Naive thymus-derived CD4-positive, alpha-beta T cell (primary cell): ENCODE results near the gene GATM. TPM values are rescaled to one million over a fixed set of nuclear protein-coding genes. Genes with fewer than 3 reads are reported as not detected.

Experiments used
- ATAC-seq: fragments of 150-1000 bp; cut with Tn5 transposase; 2 replicates; pipeline ENCODE4 v1.10.0; 2021; ENCODE audit warnings: mild to moderate bottlenecking, moderate library complexity
- CTCF ChIA-PET: fragments of 350-600 bp; sonication (Branson Sonifier 250); formaldehyde crosslinking; loops from one replicate; lab custom pipeline; 2021; ENCODE audit warnings: antibody characterized with exemption; lab: Charles Lee
- POLR2A ChIA-PET: fragments of 350-600 bp; sonication (Branson Sonifier 250); formaldehyde crosslinking; loops from one replicate; lab custom pipeline; 2021; ENCODE audit warnings: antibody characterized with exemption, inconsistent platforms; lab: Charles Lee
- DNase-seq, 9 donors: peaks; one replicate each; pipeline versions ENCODE4 v3.0.0 to v3.0.0-alpha.2; 2020 to 2022; ENCODE audit warnings: mixed read lengths in 1 of 9
- H3K27ac ChIP-seq: one replicate; pipeline ENCODE4 v1.7.0; 2013; ENCODE audit warnings: mild to moderate bottlenecking, low read depth, low read length, moderate library complexity
- H3K27me3 ChIP-seq, 2 donors: one replicate each; pipeline ENCODE4 v1.7.0; 2013; ENCODE audit warnings: low read length in 2 of 2, mild to moderate bottlenecking in 2 of 2, moderate library complexity in 2 of 2; ENCODE audit not compliant: control insufficient read depth in 2 of 2, insufficient read depth in 2 of 2
- H3K36me3 ChIP-seq, 3 experiments: 1 replicate in 2 of 3; 2 replicates in 1 of 3; pipeline ENCODE4 v1.7.0; 2013; ENCODE audit warnings: low read length in 3 of 3, mild to moderate bottlenecking in 3 of 3, moderate library complexity in 1 of 3; ENCODE audit not compliant: insufficient read depth in 3 of 3, control insufficient read depth in 2 of 3
- H3K4me1 ChIP-seq, 2 donors: one replicate each; pipeline ENCODE4 v1.7.0; 2013; ENCODE audit warnings: low read length in 2 of 2, mild to moderate bottlenecking in 2 of 2, moderate library complexity in 1 of 2; ENCODE audit not compliant: control insufficient read depth in 2 of 2, insufficient read depth in 2 of 2
- H3K4me3 ChIP-seq: 2 replicates; pipeline ENCODE4 v1.7.0; 2013; ENCODE audit warnings: mild to moderate bottlenecking, low read length
- H3K9me3 ChIP-seq, 3 experiments: 1 replicate in 2 of 3; 2 replicates in 1 of 3; pipeline ENCODE4 v1.7.0; 2013; ENCODE audit warnings: low read length in 3 of 3; ENCODE audit not compliant: control insufficient read depth in 2 of 3
- H3K27ac Mint-ChIP-seq, 9 donors: one replicate each; pipeline ENCODE4 v1.8.0; 2020 to 2022; ENCODE audit warnings: mixed read lengths in 9 of 9, mild to moderate bottlenecking in 8 of 9, moderate library complexity in 5 of 9, inconsistent platforms in 2 of 9
- H3K27me3 Mint-ChIP-seq, 5 donors: one replicate each; pipeline ENCODE4 v1.8.0; 2021 to 2022; ENCODE audit warnings: mixed read lengths in 5 of 5, mild to moderate bottlenecking in 1 of 5
- H3K36me3 Mint-ChIP-seq, 5 donors: one replicate each; pipeline ENCODE4 v1.8.0; 2020 to 2022; ENCODE audit warnings: mixed read lengths in 5 of 5, mild to moderate bottlenecking in 3 of 5, inconsistent platforms in 1 of 5
- H3K4me1 Mint-ChIP-seq, 7 donors: one replicate each; pipeline ENCODE4 v1.8.0; 2020 to 2022; ENCODE audit warnings: mixed read lengths in 7 of 7, mild to moderate bottlenecking in 3 of 7, inconsistent platforms in 1 of 7
- H3K4me3 Mint-ChIP-seq, 10 donors: one replicate each; pipeline ENCODE4 v1.8.0; 2020 to 2022; ENCODE audit warnings: mild to moderate bottlenecking in 10 of 10, mixed read lengths in 10 of 10, moderate library complexity in 6 of 10, inconsistent platforms in 2 of 10
- H3K9me3 Mint-ChIP-seq, 11 donors: one replicate each; pipeline ENCODE4 v1.8.0; 2020 to 2022; ENCODE audit warnings: mixed read lengths in 11 of 11, mild to moderate bottlenecking in 4 of 11, inconsistent platforms in 1 of 11, moderate library complexity in 1 of 11
- intact Hi-C, 2 donors: fragments of 100-400 bp; cut with micrococcal nuclease; formaldehyde crosslinking; loops; one replicate each; pipeline ENCODE4 v1.15.1; 2023
- polyA plus RNA-seq, 2 donors: library from polyadenylated mRNA; unstranded; fragments of 300-500 nt; fragmentation: Illumina TruSeq; gene quantifications; one replicate each; pipeline ENCODE4 v1.2.3, GENCODE V29; 2021
- total RNA-seq, 6 experiments: library from RNA in 5 of 6; stranded (reverse) in 5 of 6; gene quantifications; 1 replicate in 5 of 6; 2 replicates in 1 of 6; pipeline ENCODE4 v1.2.3 and lab custom pipeline; 2021 to 2026

The GATM gene
- total and polyA plus RNA-seq, 7 experiments from 2014 or later = 0.14 to 2.4 (median 1.1) TPM; not detected in 1

DNA sequence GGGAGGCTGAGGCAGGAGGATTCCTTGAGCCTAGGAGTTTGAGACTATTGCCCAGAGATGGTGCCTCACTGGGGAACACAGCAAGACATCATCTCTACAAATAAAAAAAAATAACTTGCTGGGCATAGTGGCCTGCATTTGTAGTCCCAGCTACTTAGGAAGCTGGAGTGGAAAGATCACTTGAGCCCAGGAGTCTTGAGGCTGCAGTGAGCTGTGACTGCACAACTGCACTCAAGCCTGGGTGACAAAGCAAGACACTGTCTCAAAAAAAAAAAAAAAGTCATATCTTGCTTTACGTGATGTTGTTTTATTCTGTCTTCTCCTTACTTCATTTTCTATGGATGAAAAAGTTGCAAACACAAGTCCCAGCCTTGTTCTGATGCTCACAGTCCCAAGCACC lies 14.1 kb downstream of the GATM start:
- no peak overlapping the region for H3K27ac Mint-ChIP-seq

DNA sequence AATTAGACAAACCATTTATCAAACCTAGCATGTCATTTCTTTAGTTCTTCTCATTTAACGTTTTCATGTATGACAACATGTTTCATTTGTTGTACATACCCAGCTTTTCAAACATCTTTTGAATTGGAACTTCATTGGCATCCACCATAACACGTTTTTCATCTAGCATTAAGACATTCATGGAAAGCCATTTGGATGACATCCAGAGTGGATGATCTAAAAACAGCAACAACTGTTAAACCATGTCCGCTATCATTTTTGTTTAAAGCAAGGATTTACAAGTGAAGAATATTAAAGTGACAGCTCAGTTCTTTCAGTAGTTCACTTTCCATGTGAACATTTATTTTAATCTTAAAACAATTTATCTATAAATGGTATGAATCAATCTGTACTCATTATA lies 14.5 kb downstream of the GATM start:
- POLR2A ChIA-PET = interaction anchor here (0.6 kb wide), 1 partner anchor 69 kb away, joined by 8 read pairs; no protein-coding TSS in a partner anchor
- intact Hi-C loops = no loop called here

More for the DNA sequence above, 14.1 kb downstream of the GATM start:
- Mint-ChIP-seq H3K9me3 (no peaks in the 10 kb centered on the region), H3K4me1 (no peaks in the 10 kb centered on the region), H3K36me3 (no peaks in the 10 kb centered on the region), H3K4me3 (no peak overlapping the region), H3K27me3 (peaks cover 0 to 12% (median 6%) of the 10 kb centered on the region in 5 donors)
- Histone ChIP-seq H3K4me1 (no peaks in the 10 kb centered on the region), H3K36me3 (no peaks in the 10 kb centered on the region), H3K9me3 (no peaks in the 10 kb centered on the region), H3K27me3 (no peaks in the 10 kb centered on the region), H3K4me3 (no peak overlapping the region), H3K27ac (no peak overlapping the region)
- ChIA-PET CTCF (interaction anchor here (0.7 kb wide), 1 partner anchor 16 kb away, joined by 3 read pairs; no protein-coding TSS in a partner anchor), POLR2A (interaction anchor here (0.6 kb wide), 1 partner anchor 68 kb away, joined by 8 read pairs; no protein-coding TSS in a partner anchor)
- ATAC-seq (no peak), DNase-seq (no peak)
- intact Hi-C loops = no loop called here

DNA sequence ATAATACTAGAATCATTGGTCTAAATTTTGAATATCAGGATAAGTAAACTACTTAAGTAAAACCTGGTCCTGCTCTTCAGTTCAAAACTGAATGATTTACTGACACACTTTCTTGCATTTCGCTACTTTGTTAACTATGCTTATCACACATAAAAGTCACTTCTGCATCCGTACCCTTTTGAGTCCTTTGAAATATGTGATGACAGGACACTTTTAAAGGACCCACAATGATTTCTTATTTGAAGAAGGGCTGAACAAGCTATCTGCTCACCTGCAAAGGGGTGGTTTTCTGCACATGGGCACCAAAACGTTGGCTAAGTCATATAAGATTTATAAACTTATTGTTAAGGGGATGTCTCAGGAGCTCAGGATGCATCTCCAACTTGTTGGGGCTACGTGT lies 15.0 kb downstream of the GATM start:
- Histone ChIP-seq H3K27ac (no peak overlapping the region), H3K36me3 (no peaks in the 10 kb centered on the region), H3K4me1 (no peaks in the 10 kb centered on the region), H3K9me3 (no peaks in the 10 kb centered on the region), H3K4me3 (no peak overlapping the region), H3K27me3 (no peaks in the 10 kb centered on the region)
- CTCF ChIA-PET = interaction anchor here (0.6 kb wide), 1 partner anchor 93 kb away, joined by 4 read pairs; no protein-coding TSS in a partner anchor
- Mint-ChIP-seq H3K9me3 (no peaks in the 10 kb centered on the region), H3K4me3 (no peak overlapping the region), H3K36me3 (no peaks in the 10 kb centered on the region), H3K27me3 (peaks cover 0 to 8% (median 6%) of the 10 kb centered on the region in 5 donors), H3K27ac (no peak overlapping the region), H3K4me1 (no peaks in the 10 kb centered on the region)
- intact Hi-C loops = no loop called here
- ATAC-seq (no peak), DNase-seq (no peak)
- POLR2A ChIA-PET = no interaction called here

More for the DNA sequence above, 14.5 kb downstream of the GATM start:
- Histone ChIP-seq H3K4me1 (no peaks in the 10 kb centered on the region), H3K27me3 (no peaks in the 10 kb centered on the region), H3K36me3 (no peaks in the 10 kb centered on the region), H3K27ac (no peak overlapping the region), H3K9me3 (no peaks in the 10 kb centered on the region), H3K4me3 (no peak overlapping the region)
- Mint-ChIP-seq H3K4me1 (no peaks in the 10 kb centered on the region), H3K9me3 (no peaks in the 10 kb centered on the region), H3K27ac (no peak overlapping the region), H3K36me3 (no peaks in the 10 kb centered on the region), H3K27me3 (peaks cover 0 to 11% (median 6%) of the 10 kb centered on the region in 5 donors), H3K4me3 (no peak overlapping the region)
- CTCF ChIA-PET = interaction anchor here (0.6 kb wide), 1 partner anchor 94 kb away, joined by 4 read pairs; no protein-coding TSS in a partner anchor
- DNase-seq (no peak), ATAC-seq (no peak)

DNA sequence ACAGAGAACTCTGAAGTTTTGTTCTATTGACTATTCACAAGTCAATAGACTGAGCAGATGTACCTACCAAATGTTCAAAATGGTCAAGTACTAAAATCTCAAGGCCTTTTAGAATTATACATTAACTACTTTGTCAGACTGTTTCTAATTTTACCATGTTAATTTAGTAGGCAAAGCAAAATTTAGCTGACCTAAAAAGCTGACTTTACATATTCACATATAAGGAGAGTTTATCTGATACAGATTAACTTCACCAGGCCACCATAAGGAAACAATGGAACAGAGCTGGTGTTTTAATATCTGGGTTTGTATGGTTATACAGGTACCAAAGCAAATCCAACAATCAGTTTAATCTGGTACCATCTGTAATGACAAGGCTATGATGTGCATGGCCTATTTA lies 15.9 kb downstream of the GATM start:
- DNase-seq (no peak), ATAC-seq (no peak)
- Histone ChIP-seq H3K27ac (no peak overlapping the region), H3K4me1 (no peaks in the 10 kb centered on the region), H3K36me3 (no peaks in the 10 kb centered on the region), H3K27me3 (no peaks in the 10 kb centered on the region), H3K4me3 (no peak overlapping the region), H3K9me3 (no peaks in the 10 kb centered on the region)
- Mint-ChIP-seq H3K27ac (no peak overlapping the region), H3K9me3 (no peaks in the 10 kb centered on the region), H3K27me3 (peaks cover 0 to 8% (median 4%) of the 10 kb centered on the region in 5 donors), H3K36me3 (no peaks in the 10 kb centered on the region), H3K4me1 (no peaks in the 10 kb centered on the region), H3K4me3 (no peak overlapping the region)
- intact Hi-C loops = no loop called here
- CTCF ChIA-PET = no interaction called here
- POLR2A ChIA-PET = no interaction called here

DNA sequence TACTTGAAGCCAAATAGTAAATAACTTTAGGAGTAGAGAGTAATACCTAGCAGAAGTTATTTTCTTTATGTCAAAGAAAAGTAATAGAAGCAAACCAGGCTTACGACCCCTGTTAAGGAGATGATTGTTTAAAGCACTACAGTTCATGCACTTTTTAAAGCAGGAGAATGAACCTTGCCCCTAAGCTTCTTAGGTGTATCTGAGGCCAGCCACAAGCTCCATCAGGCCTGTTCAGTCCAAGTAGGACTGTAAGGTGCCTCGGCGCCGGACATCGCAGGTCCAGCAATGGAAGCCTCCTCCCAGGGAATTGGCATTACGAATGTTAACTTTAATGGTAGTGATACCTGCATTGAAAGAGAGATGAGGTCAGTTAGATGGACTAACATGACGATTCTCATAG lies 16.5 kb downstream of the GATM start:
- Mint-ChIP-seq H3K4me3 (no peak overlapping the region), H3K27ac (no peak overlapping the region), H3K36me3 (no peaks in the 10 kb centered on the region), H3K9me3 (no peaks in the 10 kb centered on the region), H3K27me3 (peaks cover 0 to 8% (median 4%) of the 10 kb centered on the region in 5 donors), H3K4me1 (no peaks in the 10 kb centered on the region)
- intact Hi-C loops = no loop called here
- Histone ChIP-seq H3K4me3 (no peak overlapping the region), H3K27me3 (no peaks in the 10 kb centered on the region), H3K9me3 (no peaks in the 10 kb centered on the region), H3K36me3 (no peaks in the 10 kb centered on the region), H3K27ac (no peak overlapping the region), H3K4me1 (no peaks in the 10 kb centered on the region)
- ChIA-PET POLR2A (no interaction called here), CTCF (no interaction called here)
- DNase-seq (no peak), ATAC-seq (no peak)

DNA sequence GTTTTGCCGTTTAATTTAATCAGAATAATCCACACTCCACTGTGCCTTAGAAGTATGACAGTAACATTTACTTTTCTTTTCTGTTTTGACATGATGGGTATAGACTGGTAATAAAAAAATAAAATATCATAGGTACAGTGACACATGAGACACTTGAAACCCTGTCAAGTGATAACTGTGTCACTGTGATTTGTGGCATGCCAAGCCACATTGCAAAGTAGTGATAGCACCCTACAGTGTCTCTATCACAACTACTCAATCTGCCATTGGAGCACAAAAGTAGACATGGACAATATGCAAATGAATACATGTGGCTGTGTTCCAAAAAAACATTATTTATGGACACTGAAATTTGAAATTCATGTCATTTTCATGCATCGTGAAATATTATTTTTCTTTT lies 22.5 kb downstream of the GATM start:
- H3K9me3 Mint-ChIP-seq = no peaks in the 10 kb centered on the region
- H3K27ac ChIP-seq = no peak overlapping the region
- no peak for DNase-seq
- ATAC-seq = no peak
- intact Hi-C loops = no loop called here
- no peak overlapping the region for H3K27ac Mint-ChIP-seq
- H3K4me3 Mint-ChIP-seq = no peak overlapping the region
- H3K36me3 Mint-ChIP-seq = no peaks in the 10 kb centered on the region
- no peak overlapping the region for H3K4me3 ChIP-seq
- no peaks in the 10 kb centered on the region for H3K9me3 ChIP-seq
- ChIA-PET CTCF (no interaction called here), POLR2A (no interaction called here)
- H3K27me3 ChIP-seq = no peaks in the 10 kb centered on the region
- H3K27me3 Mint-ChIP-seq = peaks cover 0 to 13% (median 3%) of the 10 kb centered on the region in 5 donors
- H3K36me3 ChIP-seq = no peaks in the 10 kb centered on the region
- no peaks in the 10 kb centered on the region for H3K4me1 Mint-ChIP-seq
- H3K4me1 ChIP-seq = no peaks in the 10 kb centered on the region

DNA sequence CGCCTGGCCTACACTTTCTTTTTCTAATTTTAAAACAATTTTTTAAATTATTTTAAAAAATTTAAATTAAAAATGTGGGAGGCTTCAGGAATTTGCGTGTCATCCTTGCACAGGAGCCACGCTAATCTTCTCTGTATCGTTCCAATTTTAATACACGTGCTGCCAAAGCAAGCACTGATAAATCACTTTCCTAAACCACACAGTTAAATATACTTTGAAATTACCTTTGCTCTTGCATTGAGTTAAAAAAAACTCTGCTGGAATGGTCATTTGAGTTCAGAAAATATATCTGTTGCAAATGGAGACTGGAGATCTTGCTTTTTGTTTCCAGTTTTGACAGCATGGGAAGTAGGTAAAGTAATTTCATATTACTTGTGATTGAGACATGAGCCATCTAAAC lies 23.6 kb downstream of the GATM start:
- H3K9me3 ChIP-seq = no peaks in the 10 kb centered on the region
- H3K27ac ChIP-seq = no peak overlapping the region
- POLR2A ChIA-PET = no interaction called here
- intact Hi-C loops = no loop called here
- H3K9me3 Mint-ChIP-seq = no peaks in the 10 kb centered on the region
- H3K4me1 Mint-ChIP-seq = no peaks in the 10 kb centered on the region
- no peak overlapping the region for H3K4me3 ChIP-seq
- no peaks in the 10 kb centered on the region for H3K36me3 Mint-ChIP-seq
- H3K4me3 Mint-ChIP-seq = no peak overlapping the region
- H3K36me3 ChIP-seq = no peaks in the 10 kb centered on the region
- no peaks in the 10 kb centered on the region for H3K4me1 ChIP-seq
- peaks cover 3 to 18% (median 6%) of the 10 kb centered on the region in 5 donors for H3K27me3 Mint-ChIP-seq
- no peak for ATAC-seq
- H3K27me3 ChIP-seq = no peaks in the 10 kb centered on the region
- no peak for DNase-seq
- CTCF ChIA-PET = no interaction called here
- H3K27ac Mint-ChIP-seq = no peak overlapping the region
